DMS79 treated with DMSO at 0.1 percent for 48 hours (cell line): ENCODE data around the gene HTR3B.
A peak's percentile ranks its signal among the peaks of the same experiment; 100 is the strongest.
"Not testable (repeated sequence)": the region's sequence is repeated elsewhere in the genome, so short reads cannot be mapped to it uniquely, and the experiment has no call there.

Source experiments
- DNase-seq: peaks from one replicate; lab custom pipeline; 2025; lab: John Stamatoyannopoulos, UW

Gene HTR3B, protein sequence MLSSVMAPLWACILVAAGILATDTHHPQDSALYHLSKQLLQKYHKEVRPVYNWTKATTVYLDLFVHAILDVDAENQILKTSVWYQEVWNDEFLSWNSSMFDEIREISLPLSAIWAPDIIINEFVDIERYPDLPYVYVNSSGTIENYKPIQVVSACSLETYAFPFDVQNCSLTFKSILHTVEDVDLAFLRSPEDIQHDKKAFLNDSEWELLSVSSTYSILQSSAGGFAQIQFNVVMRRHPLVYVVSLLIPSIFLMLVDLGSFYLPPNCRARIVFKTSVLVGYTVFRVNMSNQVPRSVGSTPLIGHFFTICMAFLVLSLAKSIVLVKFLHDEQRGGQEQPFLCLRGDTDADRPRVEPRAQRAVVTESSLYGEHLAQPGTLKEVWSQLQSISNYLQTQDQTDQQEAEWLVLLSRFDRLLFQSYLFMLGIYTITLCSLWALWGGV

DNA sequence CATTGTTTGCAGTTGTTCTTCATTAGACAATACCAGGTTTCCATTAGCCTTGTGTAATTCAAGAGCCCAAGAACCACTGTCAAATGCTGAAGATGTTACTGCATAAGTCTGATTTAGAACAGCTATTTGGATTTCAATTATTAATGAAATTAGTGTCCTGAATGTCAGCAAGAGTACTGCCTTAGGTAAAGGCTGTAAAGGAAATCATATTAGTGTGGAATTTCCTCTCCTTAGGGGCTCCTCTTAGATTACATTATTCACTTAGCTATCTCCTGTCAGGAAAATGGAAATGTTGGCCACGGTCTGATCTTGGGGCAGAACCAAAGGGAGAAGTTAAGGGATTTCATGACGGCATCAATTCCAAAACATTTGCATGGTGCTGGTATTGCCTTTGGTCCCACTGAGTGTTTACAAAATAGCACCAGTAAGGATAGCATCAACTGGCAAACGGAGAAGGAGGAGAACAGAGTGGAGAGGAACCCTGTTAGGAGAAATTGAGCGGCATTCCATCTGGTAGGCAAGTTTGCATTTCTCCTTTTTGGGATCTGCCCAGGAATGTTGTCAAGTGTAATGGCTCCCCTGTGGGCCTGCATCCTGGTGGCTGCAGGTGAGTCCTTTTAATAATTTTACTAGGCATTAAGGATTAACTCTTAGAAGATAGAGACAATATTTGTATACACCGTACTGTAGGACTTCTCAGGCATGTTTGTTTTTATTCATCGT lies at the start of gene HTR3B:
HTR3B (plus strand) TSS at position 418 of the 723 bp plus-strand sequence; CDS start at position 556, 138 bp downstream.
- no peak for DNase-seq

DNA sequence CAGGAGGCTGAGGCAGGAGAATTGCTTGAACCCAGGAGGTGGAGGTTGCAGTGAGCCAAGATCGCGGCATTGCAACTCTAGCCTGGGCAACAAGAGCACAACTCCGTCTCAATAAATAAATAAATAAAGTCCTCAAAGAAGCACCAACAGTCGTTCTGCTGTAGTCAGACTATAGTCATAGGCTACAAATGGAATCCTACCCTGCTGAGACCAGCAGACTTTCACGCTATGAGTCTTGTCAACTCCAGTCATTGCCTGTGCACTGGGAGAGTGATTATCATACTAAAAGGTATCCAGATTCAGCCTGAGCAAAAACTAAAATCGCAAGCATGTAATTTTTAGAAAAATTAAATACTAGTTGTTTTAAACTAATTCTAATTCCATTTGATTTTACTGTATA lies 48.8 kb upstream of the HTR3B start:
- DNase-seq = no peak

DNA sequence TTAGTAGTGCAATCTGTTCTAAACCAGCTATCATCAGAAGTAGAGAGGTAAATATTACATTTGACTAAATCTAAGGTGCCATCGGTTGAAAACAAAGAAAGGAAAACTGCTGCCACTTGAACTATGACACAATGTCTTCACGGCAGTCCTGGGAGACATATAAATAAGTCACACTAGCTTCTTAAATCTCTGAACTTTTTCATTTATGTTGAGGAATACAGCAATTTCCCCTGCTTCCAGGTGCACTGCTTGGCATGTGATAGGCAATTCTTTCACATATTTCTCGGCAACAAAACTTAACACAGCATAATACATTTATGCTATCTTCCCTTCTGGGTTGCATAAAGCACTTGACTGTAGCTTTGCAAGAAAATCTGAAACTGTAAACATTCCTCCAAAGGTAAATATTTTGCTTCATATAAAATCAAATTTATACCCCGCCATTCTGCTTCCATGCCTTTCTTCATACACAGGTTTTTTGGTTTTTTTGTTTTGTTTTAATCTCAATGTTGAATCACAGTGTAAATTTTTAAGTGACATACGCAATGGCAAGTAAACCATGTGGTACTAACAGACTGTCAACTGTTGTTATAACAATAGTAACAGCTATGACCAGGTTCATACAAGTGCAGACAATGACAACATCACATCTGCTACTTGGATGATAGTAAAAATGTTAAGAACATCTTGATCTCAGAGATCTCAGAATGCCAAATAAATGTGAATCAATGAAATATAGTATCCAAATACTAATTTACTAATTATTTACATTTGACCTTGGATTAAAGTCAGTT lies 47.4 kb upstream of the HTR3B start:
- no peak for DNase-seq

DNA sequence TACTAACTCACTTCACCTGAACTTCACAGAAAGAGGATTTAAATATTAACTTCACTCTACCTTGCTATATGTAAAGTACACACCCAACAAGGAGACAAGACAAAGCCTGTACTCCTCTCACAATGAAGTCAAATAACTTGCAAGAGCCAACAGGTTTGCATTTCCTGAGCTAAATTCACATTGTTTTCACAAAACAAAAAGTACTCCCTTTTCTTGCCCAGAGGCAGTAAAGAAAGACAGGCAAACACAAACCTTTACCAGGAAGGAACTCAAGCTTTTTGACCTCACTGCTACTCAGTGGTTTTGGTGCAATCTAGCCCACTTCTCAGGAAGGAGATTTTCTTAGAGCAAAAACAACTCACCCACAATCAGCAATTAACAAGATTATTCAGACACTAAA lies 44.9 kb upstream of the HTR3B start:
- no peak for DNase-seq

DNA sequence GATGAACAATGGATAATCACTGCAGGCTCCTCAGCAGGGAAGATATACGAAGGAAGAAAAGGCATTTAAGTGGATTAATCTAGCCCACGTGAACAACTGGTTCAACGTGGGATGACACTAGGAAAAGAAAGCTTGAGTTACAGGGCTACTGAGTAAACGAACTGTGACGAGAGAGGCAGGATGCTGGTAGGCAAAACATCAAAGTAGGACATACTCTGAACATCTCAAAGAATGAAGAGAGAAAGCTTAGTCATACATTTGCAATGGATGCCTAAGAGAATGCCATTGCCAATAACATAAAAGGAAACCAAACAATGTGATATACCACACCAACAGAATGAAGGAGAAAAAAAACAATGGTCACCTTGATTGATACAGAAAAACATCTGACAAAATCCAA lies 42.2 kb upstream of the HTR3B start:
- no peak for DNase-seq

DNA sequence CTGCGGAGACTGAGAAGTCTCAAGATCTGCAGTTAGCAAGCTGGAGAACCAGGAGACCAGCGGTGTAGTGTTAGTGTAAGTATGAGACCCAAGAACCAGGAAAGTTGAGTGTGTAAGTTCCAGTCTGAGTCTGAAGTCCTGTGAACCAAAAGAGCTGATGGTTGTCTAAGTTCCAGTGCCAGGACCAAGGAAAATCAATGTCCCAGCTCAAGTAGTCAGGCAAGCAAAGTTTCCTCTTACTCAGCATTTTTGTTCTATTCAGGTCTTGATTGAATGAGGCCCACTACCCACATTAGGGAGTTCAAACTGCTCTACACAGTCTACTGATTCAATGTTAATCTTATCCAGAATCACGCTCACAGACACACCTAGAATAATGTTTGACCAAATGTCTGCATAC lies 40.2 kb upstream of the HTR3B start:
- DNase-seq = no peak

DNA sequence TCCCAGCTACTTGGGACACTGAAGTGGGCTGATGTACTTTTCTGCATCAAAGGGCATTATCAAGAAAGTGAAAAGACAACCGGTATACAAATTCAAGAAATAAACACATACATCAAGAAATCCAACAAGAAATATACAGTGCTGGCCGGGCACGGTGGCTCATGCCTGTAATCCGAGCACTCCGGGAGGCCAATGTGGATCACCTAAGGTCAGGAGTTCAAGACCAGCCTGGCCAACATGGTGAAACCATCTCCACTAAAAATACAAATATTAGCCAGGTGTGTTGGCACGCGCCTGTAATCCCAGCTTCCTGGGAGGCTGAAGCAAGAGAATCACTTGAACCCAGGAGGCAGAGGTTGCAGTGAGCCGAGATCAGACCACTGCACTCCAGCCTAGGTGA lies 38.7 kb upstream of the HTR3B start:
- DNase-seq = no peak

DNA sequence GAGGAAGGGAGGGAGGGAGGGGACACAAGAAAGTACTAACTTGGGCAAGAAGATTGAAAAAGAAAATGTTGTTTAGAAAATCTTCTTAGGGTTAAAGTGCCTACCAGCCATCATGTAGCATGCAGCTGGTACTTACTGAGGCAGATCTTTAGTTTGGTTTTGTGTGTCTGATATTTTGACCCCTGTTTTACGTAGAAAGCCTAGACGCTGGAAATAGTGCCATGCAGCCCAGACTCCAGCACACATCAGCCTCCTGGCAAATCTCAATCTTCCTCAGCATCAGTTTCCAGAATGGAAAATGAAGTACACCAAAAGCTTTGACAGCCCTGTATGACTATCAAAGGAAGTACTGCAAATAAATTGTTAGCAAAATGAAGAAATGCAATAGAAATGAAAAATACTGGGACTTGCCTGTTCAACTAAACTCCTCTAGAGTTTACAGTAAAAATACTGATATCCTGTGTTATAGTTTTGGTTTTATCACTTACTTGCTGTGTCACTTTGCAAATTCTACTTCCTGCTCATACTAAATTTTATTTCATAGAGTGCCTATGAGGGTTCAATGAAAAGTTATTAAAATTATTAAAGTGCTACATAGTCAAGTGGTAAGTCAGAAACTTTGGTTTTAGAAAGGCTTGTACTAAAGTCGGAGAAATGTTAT lies 36.6 kb upstream of the HTR3B start:
- no peak for DNase-seq

DNA sequence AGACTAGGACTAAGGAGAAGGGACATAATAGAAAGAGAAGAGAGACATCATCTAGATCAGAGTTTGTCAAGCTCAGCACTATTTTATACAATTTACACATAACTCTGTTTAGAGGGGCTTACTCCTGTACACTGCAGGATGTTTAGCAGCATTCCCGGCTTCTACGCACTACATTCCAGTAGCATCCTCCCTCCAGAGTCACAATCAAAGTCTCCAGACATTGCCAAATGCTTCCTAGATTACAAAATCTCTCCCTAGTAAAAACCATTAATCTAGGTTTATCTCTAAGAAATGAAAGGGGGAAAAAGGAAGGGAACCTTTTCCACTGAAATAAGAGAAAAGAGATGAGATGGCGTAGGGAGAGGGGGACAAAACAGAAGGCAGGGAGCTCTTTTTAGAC lies 33.3 kb upstream of the HTR3B start:
- DNase-seq = no peak

DNA sequence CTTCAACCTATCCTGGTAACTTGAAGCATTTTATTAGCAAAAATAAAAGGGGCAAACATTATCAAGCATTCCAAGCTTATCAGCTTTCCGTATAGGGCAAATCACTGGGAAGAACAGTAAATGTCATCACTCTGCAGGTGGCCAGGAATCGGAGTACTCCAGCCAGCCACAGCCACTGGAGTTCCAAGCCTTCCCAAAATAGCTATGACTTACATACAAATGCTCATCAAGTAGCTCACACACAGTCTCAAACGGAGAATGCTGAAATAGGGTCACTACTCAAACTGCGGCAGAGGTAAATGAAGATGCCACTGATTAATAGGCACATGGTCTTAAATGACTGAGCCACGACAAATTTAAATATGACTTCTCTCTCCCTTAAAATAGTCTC lies 31.4 kb upstream of the HTR3B start:
- no peak for DNase-seq

DNA sequence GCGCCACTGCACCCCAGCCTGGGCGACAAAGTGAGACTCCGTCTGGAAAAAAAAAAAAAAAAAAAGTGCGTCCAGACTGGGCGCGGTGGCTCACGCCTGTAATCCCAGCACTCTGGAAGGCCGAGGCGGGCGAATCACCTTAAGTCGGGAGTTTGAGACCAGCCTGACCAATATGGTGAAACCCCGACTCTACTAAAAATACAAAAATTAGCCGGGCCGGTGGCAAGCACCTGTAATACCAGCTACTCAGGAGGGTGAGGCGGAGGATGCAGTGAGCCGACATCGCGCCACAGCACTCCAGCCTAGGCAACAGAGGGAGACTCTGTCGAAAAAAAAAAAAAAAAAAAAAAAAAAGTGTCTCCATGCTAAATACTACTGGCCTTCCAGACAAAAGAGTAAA lies 30.5 kb upstream of the HTR3B start:
- no peak for DNase-seq

DNA sequence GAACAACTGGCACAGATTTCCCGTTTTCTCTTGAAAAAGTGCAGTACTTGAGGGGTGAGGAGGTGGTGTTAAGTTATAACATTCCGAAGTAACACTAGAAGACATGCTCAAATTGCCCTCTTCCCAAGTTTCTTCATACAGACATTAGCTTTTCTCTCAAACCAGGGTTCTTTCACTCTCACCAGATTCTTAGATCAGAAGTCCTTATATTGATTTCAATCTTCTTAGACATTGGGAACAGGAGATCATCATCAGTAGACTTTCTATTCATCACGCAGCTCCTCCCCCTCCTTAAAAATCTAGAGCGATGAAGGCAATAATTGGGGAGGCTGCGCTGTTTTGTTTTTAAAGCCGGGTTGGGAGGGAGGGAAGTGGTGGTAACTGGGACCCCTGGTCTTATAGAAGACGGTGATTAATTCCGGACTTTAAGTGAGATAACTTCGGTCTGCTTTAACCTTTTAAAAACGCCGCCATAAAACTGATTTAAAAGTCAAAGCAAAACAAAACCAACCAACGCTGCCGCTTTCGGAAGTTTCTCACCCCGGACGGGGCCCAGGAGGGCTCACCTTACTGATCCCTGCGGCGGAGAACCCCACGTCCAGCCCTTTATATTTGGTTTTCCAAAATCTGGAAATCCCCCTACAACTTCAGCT lies 29.9 kb upstream of the HTR3B start:
- DNase-seq = peak; percentile 70

DNA sequence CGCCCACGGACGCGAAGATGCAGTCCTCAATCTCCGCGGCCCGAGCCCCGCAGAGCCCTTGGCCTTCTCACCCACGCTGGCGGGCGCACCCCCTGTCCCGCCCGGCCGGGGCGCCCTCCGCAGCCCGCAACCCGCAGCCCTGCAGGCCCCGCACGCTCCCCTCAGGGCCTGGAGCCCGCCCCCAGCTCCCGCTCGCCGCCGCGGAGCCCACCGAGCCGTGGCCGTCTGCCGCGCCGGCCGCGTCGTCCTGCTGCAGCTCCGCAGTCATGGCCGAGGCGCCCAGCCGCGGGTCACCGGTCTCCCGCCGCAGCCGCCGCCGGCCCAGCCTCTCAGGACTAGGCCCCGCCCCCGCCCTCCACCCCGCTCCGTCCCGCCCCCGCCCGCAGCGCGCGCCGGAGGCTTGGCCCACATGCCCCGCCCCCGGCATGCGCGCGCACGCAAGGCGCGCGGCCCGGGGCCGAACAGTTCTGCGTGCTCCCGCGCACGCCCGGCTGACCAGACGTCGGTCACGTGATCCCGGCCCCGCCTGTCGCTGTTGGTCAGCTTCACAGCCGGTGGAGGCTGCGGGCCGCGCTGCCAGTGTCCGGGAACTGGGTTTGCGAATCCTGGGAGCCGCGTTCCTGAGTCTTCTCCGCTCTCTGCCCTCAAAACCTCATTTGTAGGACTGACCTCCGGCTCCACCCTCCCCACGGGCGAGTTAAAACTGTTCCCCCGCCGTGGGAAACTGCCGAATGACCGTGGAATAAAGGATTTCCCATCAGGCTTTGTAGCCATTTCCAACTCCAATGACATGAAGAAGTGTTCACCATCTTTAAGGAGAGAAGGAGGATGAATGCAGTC lies 29.1 kb upstream of the HTR3B start, which contains the start of gene USP28:
USP28 (minus strand) TSS at position 339 of the 840 bp plus-strand sequence; CDS start at position 268, 71 bp downstream.
- peak; percentile 93 for DNase-seq

DNA sequence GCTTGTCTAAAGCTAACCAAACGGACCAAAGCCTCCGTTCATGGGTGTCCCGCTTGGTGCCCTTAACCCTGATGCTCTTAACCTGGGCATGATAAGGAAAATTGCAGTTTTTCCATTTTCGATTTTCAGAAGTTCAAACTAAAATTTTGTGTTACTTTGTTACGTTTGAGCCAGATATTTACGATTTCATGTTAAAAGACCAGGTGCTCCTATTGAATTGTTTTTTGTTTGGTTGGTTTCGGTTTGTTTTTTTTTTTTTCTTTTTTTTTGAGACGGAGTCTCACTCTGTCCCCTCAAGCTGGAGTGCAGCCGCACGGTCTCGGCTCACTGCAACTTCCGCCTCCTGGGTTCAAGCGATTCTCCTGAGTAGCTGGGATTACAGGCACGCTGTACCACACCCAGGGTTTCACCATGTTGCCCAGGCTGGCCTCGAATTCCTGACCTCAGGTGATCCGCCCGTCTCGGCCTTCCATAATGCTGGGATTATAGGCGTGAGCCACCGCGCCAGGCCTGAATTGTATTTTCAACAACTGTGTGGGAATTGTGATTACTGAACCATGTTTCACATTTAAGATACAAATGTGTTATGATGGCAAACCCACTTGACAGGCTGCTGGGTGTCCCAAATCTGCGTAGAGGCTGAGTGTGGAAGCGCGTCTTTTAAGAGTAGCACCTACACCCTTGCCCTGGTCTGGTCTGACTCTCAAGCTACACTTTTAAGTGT lies 28.4 kb upstream of the HTR3B start:
- DNase-seq = peak; percentile 89

DNA sequence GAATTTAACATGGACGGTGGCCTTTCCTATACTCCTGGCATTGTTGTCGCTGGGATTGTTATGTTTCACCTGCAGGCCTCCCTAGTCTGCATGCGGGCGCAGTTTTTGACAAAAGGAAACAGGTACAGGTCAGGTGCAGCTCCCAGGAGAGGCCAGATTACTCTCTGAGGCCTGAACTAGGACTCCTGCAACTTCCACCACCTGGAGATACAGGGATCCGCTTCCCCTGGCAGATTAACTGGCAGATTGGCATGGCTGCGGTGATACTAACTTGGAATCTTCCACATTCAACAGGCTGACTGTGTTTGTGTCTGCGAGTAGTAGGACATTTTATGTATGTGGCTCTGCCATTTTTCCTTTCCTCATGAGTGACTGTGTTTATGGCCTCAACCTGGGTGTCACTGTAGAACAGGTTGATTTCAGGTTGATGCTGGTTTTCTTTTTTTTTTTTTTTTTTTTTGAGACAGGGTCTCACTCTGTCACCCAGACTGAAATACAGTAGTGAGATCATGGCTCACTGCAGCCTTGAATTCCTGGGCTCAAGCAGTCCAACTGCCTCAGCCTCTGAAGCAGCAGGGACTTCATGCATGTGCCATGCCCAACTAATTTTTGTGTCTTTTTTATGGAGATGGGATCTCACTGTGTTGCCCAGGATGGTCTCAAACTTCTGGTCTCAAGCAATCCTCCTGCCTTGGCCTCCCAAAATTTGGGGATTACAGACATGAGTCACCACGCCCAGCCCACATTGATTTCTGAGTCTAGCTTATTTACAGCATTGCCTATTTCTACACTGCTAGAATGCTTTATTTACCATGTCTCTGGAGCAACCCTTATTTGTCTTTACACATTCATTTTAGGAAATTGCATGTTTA lies 27.6 kb upstream of the HTR3B start:
- no peak for DNase-seq

DNA sequence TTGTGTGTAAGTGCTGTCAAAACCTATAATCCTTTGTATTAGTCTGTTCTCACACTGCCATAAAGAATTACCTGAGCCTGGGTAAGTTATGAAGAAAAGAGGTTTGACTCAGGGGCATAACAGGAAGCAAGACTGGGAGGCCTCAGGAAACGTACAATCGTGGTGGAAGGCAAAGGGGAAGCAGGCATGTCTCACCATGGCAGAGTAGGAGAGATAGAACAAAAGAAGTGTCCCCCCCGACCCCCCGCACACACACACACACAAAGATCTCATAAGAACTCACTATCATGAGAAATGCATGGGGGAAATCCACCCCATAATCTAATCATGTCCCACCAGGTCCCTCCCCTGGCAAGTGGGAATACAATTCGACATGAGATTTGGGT lies 26.9 kb upstream of the HTR3B start:
- no peak for DNase-seq

DNA sequence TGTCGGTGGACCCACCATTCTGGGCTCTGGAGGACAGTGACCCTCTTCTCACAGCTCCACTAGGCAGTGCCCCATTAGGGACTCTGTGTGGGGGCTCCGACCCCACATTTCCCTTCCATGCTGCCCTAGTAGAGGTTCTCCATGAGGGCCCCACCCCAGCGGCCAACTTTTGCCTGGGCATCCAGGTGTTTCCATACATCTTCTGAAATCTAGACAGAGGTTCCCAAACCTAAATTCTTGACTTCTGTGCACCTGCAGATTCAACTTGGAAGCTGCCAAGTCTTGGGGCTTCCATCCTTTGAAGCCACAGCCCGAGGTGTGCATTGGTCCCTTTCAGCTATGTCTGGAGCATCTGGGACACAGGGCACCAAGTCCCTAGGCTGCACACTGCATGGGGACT lies 25.1 kb upstream of the HTR3B start:
- not testable (repeated sequence) for DNase-seq

DNA sequence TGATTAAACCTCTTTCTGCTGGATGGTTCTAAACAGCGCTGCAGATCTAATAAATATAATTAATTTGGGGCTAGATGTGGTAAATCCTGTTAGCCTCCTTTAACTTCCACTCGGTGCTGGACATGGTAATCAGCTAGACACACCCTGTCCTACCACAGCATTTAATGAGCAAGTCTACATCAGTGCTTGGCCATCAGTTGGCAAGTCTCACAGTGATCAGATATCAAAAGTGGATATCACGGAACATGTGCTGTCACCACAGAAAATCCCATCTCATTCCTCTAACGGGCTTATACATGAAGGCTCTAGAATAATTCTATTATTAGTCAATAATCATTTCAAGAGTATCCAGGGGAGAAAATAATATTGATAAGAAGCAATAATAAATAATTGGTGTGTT lies 23.6 kb upstream of the HTR3B start:
- no peak for DNase-seq

DNA sequence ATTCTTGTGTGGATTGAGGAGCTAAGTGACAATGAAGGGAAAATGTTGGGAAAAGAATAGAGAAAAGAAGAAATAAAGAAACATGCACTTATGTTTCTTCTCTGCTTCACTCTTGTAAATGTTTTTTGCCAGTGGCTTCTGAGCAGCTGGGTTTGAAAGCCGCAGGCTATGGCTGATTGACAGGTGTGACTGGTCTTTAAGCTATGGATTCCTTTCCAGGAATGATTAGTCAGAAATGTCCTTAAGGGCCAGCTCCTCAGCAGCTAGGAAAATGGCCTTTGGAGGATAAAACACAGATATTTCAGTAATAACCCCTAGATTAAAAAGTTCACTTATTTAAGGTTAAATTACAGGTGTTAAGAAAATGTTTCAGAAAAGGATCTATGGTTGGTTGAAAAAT lies 22.7 kb upstream of the HTR3B start:
- DNase-seq = no peak
